GM18909 (cell line): Measurements from ENCODE around the gene SARDH.

Source experiments
- ATAC-seq: cut with Tn5 transposase; IDR thresholded peaks from one replicate; pipeline ENCODE4 v1.9.1; 2021; ENCODE audit warnings: mild to moderate bottlenecking; ENCODE audit not compliant: unreplicated experiment, poor library complexity

SARDH gene

GRCh38 chr9:133690081-133690561 lies 48.0 kb downstream of the SARDH start:
- no peak for ATAC-seq

GRCh38 chr9:133689151-133689763 lies 48.9 kb downstream of the SARDH start:
- no peak for ATAC-seq

- ATAC-seq, result no peak
These were observed 50.0 kb downstream of the SARDH start for GRCh38 chr9:133687856-133688761.

GRCh38 chr9:133686642-133687575 lies 51.2 kb downstream of the SARDH start:
- ATAC-seq, result no peak

GRCh38 chr9:133685653-133686609 lies 52.2 kb downstream of the SARDH start:
- no peak for ATAC-seq

GRCh38 chr9:133684936-133685361 lies 53.2 kb downstream of the SARDH start:
- ATAC-seq, result no peak

GRCh38 chr9:133684121-133684935 lies 53.8 kb downstream of the SARDH start:
- no peak for ATAC-seq

GRCh38 chr9:133683586-133684120 lies 54.5 kb downstream of the SARDH start:
- no peak for ATAC-seq

- no peak for ATAC-seq
These were observed 55.1 kb downstream of the SARDH start for GRCh38 chr9:133682818-133683585.

- ATAC-seq, result no peak
These were observed 56.4 kb downstream of the SARDH start for GRCh38 chr9:133681658-133682306.

- no peak for ATAC-seq
These were observed 57.0 kb downstream of the SARDH start for GRCh38 chr9:133680976-133681657.

GRCh38 chr9:133680250-133680975 lies 57.7 kb downstream of the SARDH start:
- ATAC-seq, result no peak

- ATAC-seq, result no peak
These were observed 58.6 kb downstream of the SARDH start for GRCh38 chr9:133679466-133680061.

GRCh38 chr9:133679056-133679455 lies 59.1 kb downstream of the SARDH start:
- ATAC-seq, result no peak
